Liver (tissue), 9 donors: ENCODE data around the gene FMN1. TPM values are rescaled to one million over a fixed set of nuclear protein-coding genes. Genes with fewer than 3 reads are reported as not detected.

Source experiments
- DNase-seq: peaks from one replicate; pipeline ENCODE4 v3.0.0-alpha.2; 2017; ENCODE audit warnings: low spot score
- H3K27ac ChIP-seq, 2 donors: one replicate each; pipeline ENCODE4 v1.7.0; 2013; ENCODE audit warnings: inconsistent platforms in 2 of 2, low read length in 2 of 2, control low read depth in 1 of 2, low read depth in 1 of 2, mild to moderate bottlenecking in 1 of 2
- H3K27me3 ChIP-seq, 4 donors: one replicate each; pipeline versions ENCODE4 v1.6.1 to v1.7.0; 2013; ENCODE audit warnings: low read length in 3 of 4, inconsistent platforms in 1 of 4, mild to moderate bottlenecking in 1 of 4, moderate library complexity in 1 of 4; ENCODE audit not compliant: control insufficient read depth in 4 of 4, insufficient read depth in 4 of 4
- H3K36me3 ChIP-seq, 4 donors: one replicate each; pipeline versions ENCODE4 v1.6.1 to v1.7.0; 2013; ENCODE audit warnings: low read length in 3 of 4, mild to moderate bottlenecking in 3 of 4, low read depth in 1 of 4, moderate library complexity in 1 of 4; ENCODE audit not compliant: control insufficient read depth in 4 of 4, insufficient read depth in 3 of 4
- H3K4me1 ChIP-seq, 4 donors: one replicate each; pipeline versions ENCODE4 v1.6.1 to v1.7.0; 2013; ENCODE audit warnings: low read length in 3 of 4, mild to moderate bottlenecking in 3 of 4, moderate library complexity in 1 of 4; ENCODE audit not compliant: control insufficient read depth in 4 of 4, insufficient read depth in 4 of 4
- H3K4me3 ChIP-seq, 3 donors: one replicate each; pipeline versions ENCODE4 v1.6.1 to v1.7.0; 2013; ENCODE audit warnings: low read length in 3 of 3, control low read depth in 1 of 3, low read depth in 1 of 3, mild to moderate bottlenecking in 1 of 3
- H3K9ac ChIP-seq, 2 donors: one replicate each; pipeline ENCODE4 v1.7.0; 2013; ENCODE audit warnings: low read length in 2 of 2, mild to moderate bottlenecking in 2 of 2, moderate library complexity in 2 of 2, control low read depth in 1 of 2, low read depth in 1 of 2
- H3K9me3 ChIP-seq, 4 donors: one replicate each; pipeline versions ENCODE4 v1.6.1 to v1.7.0; 2013; ENCODE audit warnings: low read length in 3 of 4; ENCODE audit not compliant: control insufficient read depth in 4 of 4
- EGR1 ChIP-seq, 2 donors: IDR thresholded peaks; 2 replicates each; pipeline ENCODE4 v1.6.1; 2016 to 2018; ENCODE audit warnings: antibody characterized with exemption in 2 of 2, low read depth in 2 of 2
- FOXA1 ChIP-seq: IDR thresholded peaks from 2 replicates; pipeline ENCODE4 v1.6.1; 2016; ENCODE audit warnings: antibody characterized with exemption
- FOXA2 ChIP-seq: IDR thresholded peaks from 2 replicates; pipeline ENCODE4 v1.6.1; 2016; ENCODE audit warnings: antibody characterized with exemption
- GABPA ChIP-seq, 2 donors: IDR thresholded peaks in 1 of 2; conservative IDR thresholded peaks in 1 of 2; 2 replicates each; pipeline ENCODE4 v1.6.1; 2016; ENCODE audit warnings: antibody characterized with exemption in 2 of 2, mild to moderate bottlenecking in 1 of 2, moderate library complexity in 1 of 2
- HNF4A ChIP-seq, 2 donors: conservative IDR thresholded peaks; 2 replicates each; pipeline ENCODE4 v1.6.1; 2016; ENCODE audit warnings: antibody characterized with exemption in 2 of 2, mild to moderate bottlenecking in 2 of 2
- HNF4G ChIP-seq: IDR thresholded peaks from 2 replicates; pipeline ENCODE4 v1.6.1; 2016; ENCODE audit warnings: antibody characterized with exemption
- JUND ChIP-seq, 2 donors: IDR thresholded peaks; 2 replicates each; pipeline ENCODE4 v1.6.1; 2016; ENCODE audit warnings: antibody characterized with exemption in 2 of 2
- NR2F2 ChIP-seq: IDR thresholded peaks from 2 replicates; pipeline ENCODE4 v1.6.1; 2016; ENCODE audit warnings: antibody characterized with exemption
- RAD21 ChIP-seq, 2 donors: IDR thresholded peaks; 2 replicates each; pipeline ENCODE4 v1.6.1; 2016; ENCODE audit warnings: antibody characterized with exemption in 2 of 2, mild to moderate bottlenecking in 2 of 2
- RXRA ChIP-seq, 2 donors: IDR thresholded peaks; 2 replicates each; pipeline ENCODE4 v1.6.1; 2017 to 2018; ENCODE audit warnings: antibody characterized with exemption in 2 of 2, mild to moderate bottlenecking in 1 of 2
- SP1 ChIP-seq: IDR thresholded peaks from 2 replicates; pipeline ENCODE4 v1.6.1; 2018; ENCODE audit warnings: antibody characterized with exemption, mild to moderate bottlenecking
- TAF1 ChIP-seq: conservative IDR thresholded peaks from 2 replicates; pipeline ENCODE4 v1.6.1; 2016; ENCODE audit warnings: antibody characterized with exemption, mild to moderate bottlenecking
- YY1 ChIP-seq: IDR thresholded peaks from 2 replicates; pipeline ENCODE4 v1.6.1; 2016; ENCODE audit warnings: antibody characterized with exemption, mild to moderate bottlenecking
- WGBS: extraction: QIAGEN DNeasy Blood & Tissue Kit; methylation state at CpG from one replicate; pipeline ENCODE4 v1.1.7; 2013; 5-methylcytosine and 5-hydroxymethylcytosine counted together
- polyA plus RNA-seq, 2 donors: library from polyadenylated mRNA; stranded (reverse) in 1 of 2; unstranded in 1 of 2; fragments of 200-250 nt in 1 of 2; fragments of >200 nt in 1 of 2; fragmentation: Nextera tagmentation in 1 of 2; extraction: Ambion mirVana in 1 of 2; gene quantifications; one replicate each; pipeline versions ENCODE4 v1.2.1 to v1.2.3, GENCODE V29; 2013 to 2015
- total RNA-seq, 2 donors: library from RNA; depleted of rRNA; stranded (reverse); fragments of >200 nt; gene quantifications; one replicate each; pipeline ENCODE4 v1.2.3, GENCODE V29; 2014
- TF ChIP-seq, protein P1 (sequence below): IDR thresholded peaks from 2 replicates; pipeline ENCODE4 v1.6.1; 2016; ENCODE audit warnings: antibody characterized with exemption
- TF ChIP-seq, protein P2 (sequence below): fragments of 150-350 bp; IDR thresholded peaks from 2 replicates; pipeline ENCODE4 v1.5.1; 2017; ENCODE audit warnings: improper control_type of control experiment, low read depth, low read length; ENCODE audit not compliant: missing input control
- TF ChIP-seq, protein P3 (sequence below): IDR thresholded peaks from 2 replicates; pipeline ENCODE4 v1.6.1; 2016; ENCODE audit warnings: antibody characterized with exemption, mild to moderate bottlenecking
- TF ChIP-seq, protein P4 (sequence below): IDR thresholded peaks from 2 replicates; pipeline ENCODE4 v1.6.1; 2016; ENCODE audit warnings: antibody characterized with exemption
- donor health status: healthy.
- donor health status: healthy.
- donor health status: healthy.
- donor health status: healthy.
- donor health status: healthy.

Gene FMN1
- total and polyA plus RNA-seq, 4 donors: 0.21 to 5.4 (median 0.53) TPM

DNA sequence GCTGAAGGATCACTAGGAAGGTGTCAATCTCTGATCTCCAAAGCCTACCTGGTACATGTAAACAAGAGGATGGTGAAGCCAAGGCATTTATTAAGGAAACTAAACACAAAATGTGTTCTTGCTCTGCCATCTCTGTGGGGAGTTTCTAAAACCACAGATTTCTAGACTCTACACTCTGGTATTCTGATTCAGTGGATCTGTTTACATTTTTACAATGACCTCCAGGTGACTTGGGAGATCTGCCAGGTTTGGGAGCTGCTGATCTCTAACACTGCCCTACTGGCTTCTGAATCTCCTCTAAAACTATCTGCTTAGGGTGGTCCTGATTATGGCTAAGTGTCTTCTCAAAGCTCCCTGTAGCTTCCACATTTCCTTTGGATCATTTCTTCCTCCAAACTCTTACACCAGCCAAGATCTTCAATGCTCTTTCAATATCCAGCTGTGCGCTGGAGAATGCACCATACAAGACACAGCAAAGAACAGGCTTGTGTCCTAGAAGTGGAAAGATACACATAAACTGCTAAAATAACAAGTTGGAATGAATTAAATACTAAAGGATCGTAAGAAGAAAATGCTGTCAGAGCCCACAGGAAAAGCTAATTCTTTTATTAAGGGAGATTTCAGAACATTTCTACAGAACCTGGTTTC, 404.0 kb downstream of the FMN1 start:
- Histone ChIP-seq H3K27ac (no peak overlapping the region), H3K9ac (no peak overlapping the region), H3K36me3 (no peaks in the 10 kb centered on the region), H3K4me1 (peaks cover 0 to 5% (median 4%) of the 10 kb centered on the region in 4 donors), H3K4me3 (no peak overlapping the region), H3K27me3 (no peaks in the 10 kb centered on the region), H3K9me3 (no peaks in the 10 kb centered on the region)
- TF ChIP-seq, protein P1, sequence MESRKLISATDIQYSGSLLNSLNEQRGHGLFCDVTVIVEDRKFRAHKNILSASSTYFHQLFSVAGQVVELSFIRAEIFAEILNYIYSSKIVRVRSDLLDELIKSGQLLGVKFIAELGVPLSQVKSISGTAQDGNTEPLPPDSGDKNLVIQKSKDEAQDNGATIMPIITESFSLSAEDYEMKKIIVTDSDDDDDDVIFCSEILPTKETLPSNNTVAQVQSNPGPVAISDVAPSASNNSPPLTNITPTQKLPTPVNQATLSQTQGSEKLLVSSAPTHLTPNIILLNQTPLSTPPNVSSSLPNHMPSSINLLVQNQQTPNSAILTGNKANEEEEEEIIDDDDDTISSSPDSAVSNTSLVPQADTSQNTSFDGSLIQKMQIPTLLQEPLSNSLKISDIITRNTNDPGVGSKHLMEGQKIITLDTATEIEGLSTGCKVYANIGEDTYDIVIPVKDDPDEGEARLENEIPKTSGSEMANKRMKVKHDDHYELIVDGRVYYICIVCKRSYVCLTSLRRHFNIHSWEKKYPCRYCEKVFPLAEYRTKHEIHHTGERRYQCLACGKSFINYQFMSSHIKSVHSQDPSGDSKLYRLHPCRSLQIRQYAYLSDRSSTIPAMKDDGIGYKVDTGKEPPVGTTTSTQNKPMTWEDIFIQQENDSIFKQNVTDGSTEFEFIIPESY: no peak
- peak in 1 of 2 donors; percentile 23 for TF ChIP-seq RXRA (IDR thresholded peaks at IDR 0.05)
- TF ChIP-seq, protein P2, sequence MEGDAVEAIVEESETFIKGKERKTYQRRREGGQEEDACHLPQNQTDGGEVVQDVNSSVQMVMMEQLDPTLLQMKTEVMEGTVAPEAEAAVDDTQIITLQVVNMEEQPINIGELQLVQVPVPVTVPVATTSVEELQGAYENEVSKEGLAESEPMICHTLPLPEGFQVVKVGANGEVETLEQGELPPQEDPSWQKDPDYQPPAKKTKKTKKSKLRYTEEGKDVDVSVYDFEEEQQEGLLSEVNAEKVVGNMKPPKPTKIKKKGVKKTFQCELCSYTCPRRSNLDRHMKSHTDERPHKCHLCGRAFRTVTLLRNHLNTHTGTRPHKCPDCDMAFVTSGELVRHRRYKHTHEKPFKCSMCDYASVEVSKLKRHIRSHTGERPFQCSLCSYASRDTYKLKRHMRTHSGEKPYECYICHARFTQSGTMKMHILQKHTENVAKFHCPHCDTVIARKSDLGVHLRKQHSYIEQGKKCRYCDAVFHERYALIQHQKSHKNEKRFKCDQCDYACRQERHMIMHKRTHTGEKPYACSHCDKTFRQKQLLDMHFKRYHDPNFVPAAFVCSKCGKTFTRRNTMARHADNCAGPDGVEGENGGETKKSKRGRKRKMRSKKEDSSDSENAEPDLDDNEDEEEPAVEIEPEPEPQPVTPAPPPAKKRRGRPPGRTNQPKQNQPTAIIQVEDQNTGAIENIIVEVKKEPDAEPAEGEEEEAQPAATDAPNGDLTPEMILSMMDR: no peak
- TF ChIP-seq FOXA1: no peak
- no peak for TF ChIP-seq SP1
- TF ChIP-seq NR2F2: no peak
- TF ChIP-seq TAF1: no peak
- TF ChIP-seq FOXA2: no peak
- peak in 1 of 2 donors; percentile 11 for TF ChIP-seq HNF4A (conservative IDR thresholded peaks at IDR 0.05)
- no peak for TF ChIP-seq EGR1 (IDR thresholded peaks at IDR 0.05; ENCODE audit: low read depth in 2 of 2)
- no peak for TF ChIP-seq JUND (IDR thresholded peaks at IDR 0.05)
- no peak for TF ChIP-seq YY1
- TF ChIP-seq RAD21 (IDR thresholded peaks at IDR 0.05): peak in 1 of 2 donors; percentile 10
- TF ChIP-seq HNF4G: no peak
- TF ChIP-seq, protein P3, sequence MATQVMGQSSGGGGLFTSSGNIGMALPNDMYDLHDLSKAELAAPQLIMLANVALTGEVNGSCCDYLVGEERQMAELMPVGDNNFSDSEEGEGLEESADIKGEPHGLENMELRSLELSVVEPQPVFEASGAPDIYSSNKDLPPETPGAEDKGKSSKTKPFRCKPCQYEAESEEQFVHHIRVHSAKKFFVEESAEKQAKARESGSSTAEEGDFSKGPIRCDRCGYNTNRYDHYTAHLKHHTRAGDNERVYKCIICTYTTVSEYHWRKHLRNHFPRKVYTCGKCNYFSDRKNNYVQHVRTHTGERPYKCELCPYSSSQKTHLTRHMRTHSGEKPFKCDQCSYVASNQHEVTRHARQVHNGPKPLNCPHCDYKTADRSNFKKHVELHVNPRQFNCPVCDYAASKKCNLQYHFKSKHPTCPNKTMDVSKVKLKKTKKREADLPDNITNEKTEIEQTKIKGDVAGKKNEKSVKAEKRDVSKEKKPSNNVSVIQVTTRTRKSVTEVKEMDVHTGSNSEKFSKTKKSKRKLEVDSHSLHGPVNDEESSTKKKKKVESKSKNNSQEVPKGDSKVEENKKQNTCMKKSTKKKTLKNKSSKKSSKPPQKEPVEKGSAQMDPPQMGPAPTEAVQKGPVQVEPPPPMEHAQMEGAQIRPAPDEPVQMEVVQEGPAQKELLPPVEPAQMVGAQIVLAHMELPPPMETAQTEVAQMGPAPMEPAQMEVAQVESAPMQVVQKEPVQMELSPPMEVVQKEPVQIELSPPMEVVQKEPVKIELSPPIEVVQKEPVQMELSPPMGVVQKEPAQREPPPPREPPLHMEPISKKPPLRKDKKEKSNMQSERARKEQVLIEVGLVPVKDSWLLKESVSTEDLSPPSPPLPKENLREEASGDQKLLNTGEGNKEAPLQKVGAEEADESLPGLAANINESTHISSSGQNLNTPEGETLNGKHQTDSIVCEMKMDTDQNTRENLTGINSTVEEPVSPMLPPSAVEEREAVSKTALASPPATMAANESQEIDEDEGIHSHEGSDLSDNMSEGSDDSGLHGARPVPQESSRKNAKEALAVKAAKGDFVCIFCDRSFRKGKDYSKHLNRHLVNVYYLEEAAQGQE: no peak
- 93% methylated on average over 2 of the region's 2 CpGs for WGBS
- DNase-seq: no peak

DNA sequence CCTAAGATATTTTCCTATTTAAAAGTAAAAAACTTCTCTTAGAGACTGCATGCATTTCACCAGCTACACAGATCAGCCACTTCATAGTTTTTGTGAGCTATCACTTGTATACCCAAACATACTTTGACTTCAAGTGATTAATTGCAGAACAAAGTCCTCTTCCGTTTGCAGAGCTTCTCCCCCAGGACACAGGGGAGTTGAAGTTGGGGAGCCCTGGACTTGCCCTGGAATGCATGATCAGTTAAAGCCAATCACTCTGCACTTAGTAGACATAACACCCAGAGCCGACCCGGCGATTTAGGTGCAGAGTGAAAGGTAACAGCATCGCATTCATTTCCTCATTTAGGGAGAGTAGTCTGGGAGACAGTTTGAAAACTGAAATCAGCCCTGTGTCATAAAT, 406.6 kb downstream of the FMN1 start:
- H3K4me3 ChIP-seq: no peak overlapping the region
- WGBS: 81% methylated on average over 5 of the region's 5 CpGs
- no peak for DNase-seq
- H3K27ac ChIP-seq: no peak overlapping the region
- TF ChIP-seq YY1 (no peak), TAF1 (no peak), EGR1 (IDR thresholded peaks at IDR 0.05; ENCODE audit: low read depth in 2 of 2) (no peak), FOXA2 (no peak), GABPA (IDR thresholded peaks at IDR 0.05 in 1 of 2, conservative IDR thresholded peaks at IDR 0.05 in 1 of 2) (no peak), HNF4A (conservative IDR thresholded peaks at IDR 0.05) (no peak), RAD21 (IDR thresholded peaks at IDR 0.05) (no peak), FOXA1 (no peak), SP1 (no peak)
- TF ChIP-seq, protein P3: no peak
- TF ChIP-seq, protein P4, sequence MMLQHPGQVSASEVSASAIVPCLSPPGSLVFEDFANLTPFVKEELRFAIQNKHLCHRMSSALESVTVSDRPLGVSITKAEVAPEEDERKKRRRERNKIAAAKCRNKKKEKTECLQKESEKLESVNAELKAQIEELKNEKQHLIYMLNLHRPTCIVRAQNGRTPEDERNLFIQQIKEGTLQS: no peak
- no peaks in the 10 kb centered on the region for H3K9me3 ChIP-seq
- H3K36me3 ChIP-seq: no peaks in the 10 kb centered on the region
- H3K9ac ChIP-seq: no peak overlapping the region
- H3K27me3 ChIP-seq: no peaks in the 10 kb centered on the region
- H3K4me1 ChIP-seq: peaks cover 0 to 5% (median 4%) of the 10 kb centered on the region in 4 donors
